Right cardiac atrium (tissue), 5 donors: ENCODE measurements around the gene PLEKHM1. TPM values are rescaled to one million over a fixed set of nuclear protein-coding genes. Genes with fewer than 3 reads are reported as not detected.
"Not testable (repeated sequence)": the region's sequence is repeated elsewhere in the genome, so short reads cannot be mapped to it uniquely, and the experiment has no call there.

ENCODE experiments used
- ATAC-seq, 2 donors: fragments of 200-7000 bp; cut with Tn5 transposase; one replicate each; pipeline versions ENCODE4 v1.8.0 to v1.9.1; 2020; ENCODE audit warnings: moderate library complexity in 2 of 2, mild to moderate bottlenecking in 1 of 2
- DNase-seq, 3 donors: peaks; one replicate each; pipeline ENCODE4 v3.0.0-alpha.2; 2020
- H3K27ac ChIP-seq: one replicate; pipeline ENCODE4 v1.5.1; 2013; ENCODE audit warnings: mild to moderate bottlenecking, low read length, control low read depth, moderate library complexity
- H3K27me3 ChIP-seq: one replicate; pipeline ENCODE4 v1.6.1; 2013; ENCODE audit not compliant: control insufficient read depth, insufficient read depth
- H3K4me1 ChIP-seq: one replicate; pipeline ENCODE4 v1.6.1; 2013; ENCODE audit warnings: low read length; ENCODE audit not compliant: control insufficient read depth, insufficient read depth
- H3K4me3 ChIP-seq: one replicate; pipeline ENCODE4 v1.5.1; 2013; ENCODE audit warnings: low read length, control low read depth
- H3K9me3 ChIP-seq: one replicate; pipeline ENCODE4 v1.6.1; 2013; ENCODE audit warnings: low read length; ENCODE audit not compliant: control insufficient read depth
- WGBS: extraction: QIAGEN DNeasy Blood & Tissue Kit; methylation state at CpG from one replicate; pipeline ENCODE4 v1.1.7; 2013; 5-methylcytosine and 5-hydroxymethylcytosine counted together
- intact Hi-C, 4 donors: fragments of 100-400 bp; cut with DNase I; formaldehyde crosslinking; loops; one replicate each; pipeline versions ENCODE4 v1.11.0 to v1.14.0; 2022 to 2023
- long read RNA-seq, 4 donors: library from polyadenylated mRNA; unstranded; transcript quantifications; one replicate each; pipeline ENCODE4 v2.0.0, GENCODE V29; 2020 to 2021
- polyA plus RNA-seq: library from polyadenylated mRNA; stranded (reverse); fragments of 200-250 nt; gene quantifications from one replicate; pipeline ENCODE4 v1.2.3, GENCODE V29; 2013
- total RNA-seq, 4 donors: library from RNA; stranded (reverse); fragmentation: NEBNext Ultra II Directional; extraction: Animal tissue kit (Norgen Biotek cat#: 25700); gene quantifications; one replicate each; pipeline ENCODE4 v1.2.1, GENCODE V29; 2021
- donor health status: healthy with polysubstance abuse.
- donor health status: DM: no; HTN: yes; CAD: no.
- donor health status: DM: no; HTN: no; CAD: no.
- donor health status: DM: no; HTN: yes; CAD: no; lungs with severe emphysema.
- donor health status: DM: yes; HTN: yes; CAD: no.

The PLEKHM1 gene
- total RNA-seq (10 to 100 TPM; 26.3 to 31.0 (median 29.4) TPM), polyA plus RNA-seq (11.9 TPM)
- long read RNA-seq, donor 1, full-length matches to known transcripts, result 1 of 12 reads
- long read RNA-seq, donor 1, partial matches to known transcripts, result 7 of 12 reads
- long read RNA-seq, donor 1, other reads (novel, unspliced or antisense), result 4 of 12 reads
- long read RNA-seq, donor 2, full-length matches to known transcripts, result 3 of 13 reads
- long read RNA-seq, donor 2, partial matches to known transcripts, result 3 of 13 reads
- long read RNA-seq, donor 2, other reads (novel, unspliced or antisense), result 7 of 13 reads
- long read RNA-seq, donor 3, full-length matches to known transcripts, result 1 of 18 reads
- long read RNA-seq, donor 3, partial matches to known transcripts, result 10 of 18 reads
- long read RNA-seq, donor 3, other reads (novel, unspliced or antisense), result 7 of 18 reads
- long read RNA-seq, donor 4, full-length matches to known transcripts, result 9 of 13 reads
- long read RNA-seq, donor 4, partial matches to known transcripts, result 1 of 13 reads
- long read RNA-seq, donor 4, other reads (novel, unspliced or antisense), result 3 of 13 reads

- H3K9me3 ChIP-seq, H3K27me3 ChIP-seq, H3K4me1 ChIP-seq, intact Hi-C loops: not testable (repeated sequence)
- peak; percentile 97 for ATAC-seq
- Histone ChIP-seq H3K4me3 (peak within 1 kb of the TSS; percentile 73), H3K27ac (peak within 1 kb of the TSS; percentile 62)
- WGBS, result under 1% methylated on average over 56 of the region's 59 CpGs
- DNase-seq, result peak; percentile 88 to 96 (median 96)
These were observed at the start of gene PLEKHM1 for GRCh38 chr17:45490615-45491433. TSS of gene PLEKHM1 (minus strand) at chr17:45490721. CDS start at chr17:45482484, 8,237 bp downstream.

- ATAC-seq, H3K9me3 ChIP-seq, H3K4me3 ChIP-seq, intact Hi-C loops, H3K4me1 ChIP-seq, H3K27me3 ChIP-seq, H3K27ac ChIP-seq: not testable (repeated sequence)
- peak in 2 of 3 donors; percentile 7 to 11 for DNase-seq
- WGBS, result over 99% methylated on average over 6 of the region's 7 CpGs
These were observed 47.6 kb upstream of the PLEKHM1 start for GRCh38 chr17:45538168-45538567.

GRCh38 chr17:45506072-45506471 is 15.6 kb upstream of the PLEKHM1 start:
- H3K27me3 ChIP-seq, H3K4me3 ChIP-seq, H3K4me1 ChIP-seq, DNase-seq, ATAC-seq, H3K27ac ChIP-seq, H3K9me3 ChIP-seq, intact Hi-C loops: not testable (repeated sequence)
- 81% methylated on average over 3 of the region's 3 CpGs for WGBS

GRCh38 chr17:45505183-45505582 is 14.7 kb upstream of the PLEKHM1 start:
- DNase-seq, H3K27me3 ChIP-seq, ATAC-seq, H3K27ac ChIP-seq, H3K4me1 ChIP-seq, H3K4me3 ChIP-seq, intact Hi-C loops, H3K9me3 ChIP-seq: not testable (repeated sequence)
- WGBS, result 76% methylated on average over 3 of the region's 3 CpGs

- peak in 1 of 2 donors; percentile 59 for ATAC-seq
- H3K27me3 ChIP-seq, H3K9me3 ChIP-seq, H3K27ac ChIP-seq, H3K4me1 ChIP-seq, intact Hi-C loops, H3K4me3 ChIP-seq: not testable (repeated sequence)
- WGBS, result 19% methylated on average over 29 of the region's 33 CpGs
- DNase-seq, result peak in 1 of 3 donors; percentile 66
These were observed 10.7 kb upstream of the PLEKHM1 start for GRCh38 chr17:45501092-45501707.

GRCh38 chr17:45500478-45500877 is 10.0 kb upstream of the PLEKHM1 start:
- peak; percentile 80 to 89 for ATAC-seq
- WGBS, result 72% methylated on average over 1 of the region's 2 CpGs
- intact Hi-C loops, H3K27me3 ChIP-seq, H3K27ac ChIP-seq, H3K9me3 ChIP-seq, H3K4me1 ChIP-seq, H3K4me3 ChIP-seq: not testable (repeated sequence)
- DNase-seq, result peak in 1 of 3 donors; percentile 58

GRCh38 chr17:45499208-45499607 is 8.7 kb upstream of the PLEKHM1 start:
- H3K27me3 ChIP-seq, H3K4me3 ChIP-seq, DNase-seq, H3K4me1 ChIP-seq, intact Hi-C loops, H3K9me3 ChIP-seq, H3K27ac ChIP-seq, ATAC-seq: not testable (repeated sequence)
- 93% methylated on average over 3 of the region's 3 CpGs for WGBS

GRCh38 chr17:45498377-45498776 is 7.9 kb upstream of the PLEKHM1 start:
- intact Hi-C loops, H3K4me3 ChIP-seq, DNase-seq, H3K27ac ChIP-seq, H3K4me1 ChIP-seq, H3K9me3 ChIP-seq, H3K27me3 ChIP-seq, ATAC-seq: not testable (repeated sequence)
- 84% methylated on average over 5 of the region's 6 CpGs for WGBS

GRCh38 chr17:45497449-45497848 is 6.9 kb upstream of the PLEKHM1 start:
- DNase-seq, ATAC-seq, H3K27ac ChIP-seq, H3K27me3 ChIP-seq, intact Hi-C loops, H3K4me1 ChIP-seq, H3K9me3 ChIP-seq, H3K4me3 ChIP-seq: not testable (repeated sequence)
- WGBS, result 94% methylated on average over 8 of the region's 8 CpGs

- ATAC-seq, H3K27me3 ChIP-seq, H3K4me3 ChIP-seq, DNase-seq, H3K27ac ChIP-seq, H3K9me3 ChIP-seq, H3K4me1 ChIP-seq, intact Hi-C loops: not testable (repeated sequence)
- 91% methylated on average over 3 of the region's 3 CpGs for WGBS
These were observed 6.0 kb upstream of the PLEKHM1 start for GRCh38 chr17:45496507-45496906.
